Body of pancreas (tissue), 4 donors: ENCODE results near the gene CYP27A1. TPM values are rescaled to one million over a fixed set of nuclear protein-coding genes. Genes with fewer than 3 reads are reported as not detected.
A peak's percentile ranks its signal among the peaks of the same experiment; 100 is the strongest.

ENCODE experiments used
- ATAC-seq: fragments of 150-250 bp; one replicate; pipeline ENCODE4 v1.9.1; 2016
- DNase-seq, 4 donors: peaks; one replicate each; pipeline ENCODE4 v3.0.0-alpha.2; 2019
- H3K27ac ChIP-seq, 4 donors: fragments of 200-600 bp; sonication (generic); 1 replicate in 3 of 4; 2 replicates in 1 of 4; pipeline versions ENCODE4 v1.5.1 to v1.6.1; 2016 to 2019; ENCODE audit warnings: mild to moderate bottlenecking in 1 of 4, mixed read lengths in 1 of 4, moderate library complexity in 1 of 4
- H3K27me3 ChIP-seq, 2 donors: fragments of 200-600 bp; sonication (generic); one replicate each; pipeline ENCODE4 v1.6.0; 2016; ENCODE audit warnings: mild to moderate bottlenecking in 1 of 2
- H3K36me3 ChIP-seq, 2 donors: fragments of 200-600 bp; sonication (generic); replicated peaks in 1 of 2; 2 replicates each; pipeline ENCODE4 v1.5.1; 2016; ENCODE audit warnings: low read depth in 2 of 2; ENCODE audit not compliant: insufficient read depth in 1 of 2
- H3K4me1 ChIP-seq: fragments of 200-600 bp; sonication (generic); one replicate; pipeline ENCODE4 v1.6.0; 2016
- H3K4me3 ChIP-seq, 2 donors: fragments of 200-600 bp; sonication (generic); 1 replicate in 1 of 2; 2 replicates in 1 of 2; pipeline ENCODE4 v1.5.1; 2016 to 2019
- H3K9me3 ChIP-seq, 3 donors: fragments of 200-600 bp; sonication (generic); 1 replicate in 2 of 3; 2 replicates in 1 of 3; pipeline ENCODE4 v1.5.1; 2016
- CTCF ChIP-seq, 7 experiments: fragments of 450-650 bp in 4 of 7; fragments of 200-600 bp in 3 of 7; sonication (generic) in 3 of 7; IDR thresholded peaks; one replicate each; pipeline ENCODE4 v1.5.1; 2016 to 2019; ENCODE audit warnings: antibody characterized with exemption in 7 of 7
- POLR2A ChIP-seq, 3 donors: fragments of 450-650 bp; IDR thresholded peaks; one replicate each; pipeline ENCODE4 v1.6.1; 2016; ENCODE audit warnings: antibody characterized with exemption in 3 of 3, mild to moderate bottlenecking in 2 of 3
- WGBS, 2 donors: methylation state at CpG; one replicate each; pipeline ENCODE4 v1.1.5; 2017; 5-methylcytosine and 5-hydroxymethylcytosine counted together
- intact Hi-C: fragments of 100-400 bp; cut with DNase I; formaldehyde crosslinking; loops from one replicate; pipeline ENCODE4 v1.15.1; 2023
- total RNA-seq, 2 donors: library from RNA; depleted of rRNA; stranded (reverse); fragments of >200 nt; gene quantifications; one replicate each; pipeline ENCODE4 v1.1.0, GENCODE V29; 2016

Gene CYP27A1
- total RNA-seq, 2 donors from 2014 or later, result 9.3 to 9.9 TPM

GRCh38 chr2:218745559-218746469 is 36.1 kb upstream of the CYP27A1 start:
- DNase-seq (peak; percentile 45 to 74 (median 66)), ATAC-seq (peak; percentile 84)
- Histone ChIP-seq H3K36me3 (peaks cover 0 to 13% of the 10 kb centered on the region in 2 donors), H3K27me3 (no peaks in the 10 kb centered on the region), H3K27ac (peak overlapping the region; percentile 32 to 67 (median 50)), H3K4me3 (no peak overlapping the region), H3K9me3 (no peaks in the 10 kb centered on the region), H3K4me1 (peaks cover 5% of the 10 kb centered on the region)
- TF ChIP-seq POLR2A (IDR thresholded peaks at IDR 0.05) (no peak), CTCF (IDR thresholded peaks at IDR 0.05) (no peak)
- intact Hi-C loops, result no loop called here
- WGBS, 2 donors, result 66 to 74% methylated on average over 8 to 10 of the region's 10 CpGs

- ATAC-seq, result no peak
- peaks cover 0 to 13% of the 10 kb centered on the region in 2 donors for H3K36me3 ChIP-seq
Observed at GRCh38 chr2:218746470-218746795, 35.5 kb upstream of the CYP27A1 start.

GRCh38 chr2:218746960-218747359 is 35.0 kb upstream of the CYP27A1 start:
- H3K27ac ChIP-seq, result no peak overlapping the region
- H3K9me3 ChIP-seq, result no peaks in the 10 kb centered on the region
- no peak for TF ChIP-seq CTCF (IDR thresholded peaks at IDR 0.05)
- TF ChIP-seq POLR2A (IDR thresholded peaks at IDR 0.05), result no peak
- ATAC-seq (no peak), DNase-seq (no peak)
- H3K27me3 ChIP-seq, result no peaks in the 10 kb centered on the region
- H3K4me3 ChIP-seq, result no peak overlapping the region
- H3K36me3 ChIP-seq, result peaks cover 0 to 13% of the 10 kb centered on the region in 2 donors
- intact Hi-C loops, result no loop called here
- H3K4me1 ChIP-seq, result peaks cover 5% of the 10 kb centered on the region
- 88 to 93% methylated on average over 10 of the region's 10 CpGs for WGBS, 2 donors

More at GRCh38 chr2:218746470-218746795, 35.5 kb upstream of the CYP27A1 start:
- no peaks in the 10 kb centered on the region for H3K27me3 ChIP-seq
- intact Hi-C loops, result no loop called here
- H3K4me1 ChIP-seq, result peaks cover 5% of the 10 kb centered on the region
- DNase-seq, result no peak
- H3K27ac ChIP-seq, result peak overlapping the region in 2 of 4 donors; percentile 47 to 66
- 94 to 100% methylated on average over 1 of the region's 1 CpG for WGBS, 2 donors
- H3K4me3 ChIP-seq, result no peak overlapping the region
- TF ChIP-seq CTCF (IDR thresholded peaks at IDR 0.05) (no peak), POLR2A (IDR thresholded peaks at IDR 0.05) (no peak)
- no peaks in the 10 kb centered on the region for H3K9me3 ChIP-seq

- H3K4me3 ChIP-seq, result no peak overlapping the region
- no peak for DNase-seq
- H3K27me3 ChIP-seq, result no peaks in the 10 kb centered on the region
- WGBS, 2 donors, result 89 to 90% methylated on average over 8 of the region's 8 CpGs
- TF ChIP-seq CTCF (IDR thresholded peaks at IDR 0.05), result no peak
- TF ChIP-seq POLR2A (IDR thresholded peaks at IDR 0.05), result no peak
- ATAC-seq, result no peak
- peaks cover 5% of the 10 kb centered on the region for H3K4me1 ChIP-seq
- intact Hi-C loops, result no loop called here
- H3K9me3 ChIP-seq, result no peaks in the 10 kb centered on the region
- H3K36me3 ChIP-seq, result peaks cover 0 to 18% of the 10 kb centered on the region in 2 donors
- H3K27ac ChIP-seq, result no peak overlapping the region
Observed at GRCh38 chr2:218748741-218749441, 33.1 kb upstream of the CYP27A1 start.
